Motor neuron (in vitro differentiated cells): Measurements from ENCODE around the gene CYP17A1. TPM values are rescaled to one million over a fixed set of nuclear protein-coding genes. Genes with fewer than 3 reads are reported as not detected.

Source experiments
- ATAC-seq, 8 experiments: fragments of 200-7000 bp; cut with Tn5 transposase; replicated peaks in 6 of 8; 2 replicates each; pipeline ENCODE4 v1.8.0; 2021; ENCODE audit warnings: mild to moderate bottlenecking in 8 of 8, moderate library complexity in 8 of 8
- H3K27ac ChIP-seq, 2 donors: fragments of 250-450 bp; sonication (Bioruptor Pico); 2 replicates each; pipeline ENCODE4 v1.9.0; 2021; ENCODE audit warnings: antibody characterized with exemption in 2 of 2, mild to moderate bottlenecking in 2 of 2, moderate library complexity in 1 of 2
- H3K4me1 ChIP-seq, 2 donors: fragments of 250-450 bp; sonication (Bioruptor Pico); replicated peaks in 1 of 2; 2 replicates each; pipeline ENCODE4 v1.6.1; 2021; ENCODE audit warnings: antibody characterized with exemption in 2 of 2, mild to moderate bottlenecking in 2 of 2, moderate library complexity in 1 of 2
- H3K4me3 ChIP-seq, 5 donors: fragments of 250-450 bp; sonication (Bioruptor Pico); 2 replicates each; pipeline ENCODE4 v1.9.0; 2021; ENCODE audit warnings: antibody characterized with exemption in 5 of 5, mild to moderate bottlenecking in 5 of 5, moderate library complexity in 4 of 5
- WGBS, 10 experiments: fragments of 450-650 bp; shearing (Covaris generic); methylation state at CpG; one replicate each; pipeline ENCODE4 v1.0.0; 2022; 5-methylcytosine and 5-hydroxymethylcytosine counted together
- in situ Hi-C, 9 experiments: fragments of 400-800 bp; cut with MboI; loops; one replicate each; pipeline ENCODE4 v1.15.0; 2021; ENCODE audit warnings: low sequenced_read_pairs in 9 of 9, low pct_unique_long_range_greater_than_20kb in 2 of 9; ENCODE audit not compliant: unreplicated experiment in 9 of 9
- total RNA-seq, 8 experiments: library from RNA; unstranded; fragments of 300-600 nt; gene quantifications; 2 replicates each; pipeline versions ENCODE4 v1.2.3 to v1.2.4, GENCODE V29; 2022

Gene CYP17A1, protein sequence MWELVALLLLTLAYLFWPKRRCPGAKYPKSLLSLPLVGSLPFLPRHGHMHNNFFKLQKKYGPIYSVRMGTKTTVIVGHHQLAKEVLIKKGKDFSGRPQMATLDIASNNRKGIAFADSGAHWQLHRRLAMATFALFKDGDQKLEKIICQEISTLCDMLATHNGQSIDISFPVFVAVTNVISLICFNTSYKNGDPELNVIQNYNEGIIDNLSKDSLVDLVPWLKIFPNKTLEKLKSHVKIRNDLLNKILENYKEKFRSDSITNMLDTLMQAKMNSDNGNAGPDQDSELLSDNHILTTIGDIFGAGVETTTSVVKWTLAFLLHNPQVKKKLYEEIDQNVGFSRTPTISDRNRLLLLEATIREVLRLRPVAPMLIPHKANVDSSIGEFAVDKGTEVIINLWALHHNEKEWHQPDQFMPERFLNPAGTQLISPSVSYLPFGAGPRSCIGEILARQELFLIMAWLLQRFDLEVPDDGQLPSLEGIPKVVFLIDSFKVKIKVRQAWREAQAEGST
- total RNA-seq = under 1 TPM in 5 of 8 experiments, not detected in 3; 0.09 to 0.71 (median 0.36) TPM

DNA sequence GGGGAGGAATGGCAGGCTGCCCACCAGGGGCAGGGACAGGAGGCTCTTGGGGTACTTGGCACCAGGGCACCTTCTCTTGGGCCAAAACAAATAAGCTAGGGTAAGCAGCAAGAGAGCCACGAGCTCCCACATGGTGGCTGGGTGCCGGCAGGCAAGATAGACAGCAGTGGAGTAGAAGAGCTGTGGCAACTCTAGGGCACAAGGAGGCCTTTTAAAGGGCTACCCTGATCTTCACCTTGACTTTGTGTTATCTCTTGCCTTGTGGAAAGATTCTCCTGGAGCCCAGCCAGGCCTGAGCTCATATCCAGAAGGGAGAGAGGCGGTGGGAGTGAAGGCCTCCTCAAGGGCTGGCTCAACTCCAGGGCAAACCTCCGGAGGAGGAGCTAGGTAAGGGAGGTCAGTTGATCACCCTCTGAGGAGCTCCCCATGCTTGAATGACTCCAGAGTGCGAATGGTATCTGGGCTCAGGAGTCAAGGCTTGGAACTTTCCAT lies at the start of gene CYP17A1:
TSS of gene CYP17A1 (minus strand) at position 184 of the 492 bp plus-strand sequence. CDS start at position 132, 52 bp downstream.
- peaks cover 0 to 2% of the 10 kb centered on the region in 2 donors for H3K4me1 ChIP-seq
- no peak within 1 kb of the TSS for H3K27ac ChIP-seq
- no peak within 1 kb of the TSS for H3K4me3 ChIP-seq
- ATAC-seq = no peak
- in situ Hi-C loops = loop anchor here in 2 of 9 experiments (5.0 to 10.0 kb wide), 3 partner anchors 65 to 238 kb away; no protein-coding TSS in a partner anchor
- 40 to 100% (median 90%) methylated on average over 1 to 5 of the region's 5 CpGs; no CpG with 5 or more reads in 7 of the 10 experiments for WGBS, 10 experiments

DNA sequence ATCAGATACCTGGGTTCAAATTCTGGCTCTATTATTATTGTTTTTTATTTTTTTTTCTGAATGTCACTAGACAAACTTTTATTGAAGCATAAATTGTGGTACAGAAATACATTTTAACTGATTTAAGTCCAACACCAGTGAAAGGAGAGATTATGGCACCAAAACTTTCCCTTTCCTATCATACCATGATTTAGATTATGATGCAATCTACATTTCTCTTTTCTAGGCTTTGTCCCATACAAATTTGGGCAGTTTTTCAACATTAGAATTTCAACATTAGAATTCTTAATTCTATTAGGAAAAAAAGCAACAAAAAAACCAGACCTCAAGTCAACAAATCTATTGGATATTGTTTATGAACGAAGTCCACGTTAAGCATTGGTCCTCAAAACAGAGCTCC lies 43.0 kb upstream of the CYP17A1 start:
- in situ Hi-C loops = loop anchor here in 1 of 9 experiments (25.0 kb wide), 1 partner anchor 143 kb away; the partner anchor contains the start of gene WBP1L
- no peak for ATAC-seq
- Histone ChIP-seq H3K4me3 (no peak overlapping the region), H3K4me1 (peaks cover 0 to 6% of the 10 kb centered on the region in 2 donors), H3K27ac (no peak overlapping the region)
- WGBS, 10 experiments = 84 to 100% (median 100%) methylated on average over 1 to 2 of the region's 2 CpGs; no CpG with 5 or more reads in 1 of the 10 experiments

DNA sequence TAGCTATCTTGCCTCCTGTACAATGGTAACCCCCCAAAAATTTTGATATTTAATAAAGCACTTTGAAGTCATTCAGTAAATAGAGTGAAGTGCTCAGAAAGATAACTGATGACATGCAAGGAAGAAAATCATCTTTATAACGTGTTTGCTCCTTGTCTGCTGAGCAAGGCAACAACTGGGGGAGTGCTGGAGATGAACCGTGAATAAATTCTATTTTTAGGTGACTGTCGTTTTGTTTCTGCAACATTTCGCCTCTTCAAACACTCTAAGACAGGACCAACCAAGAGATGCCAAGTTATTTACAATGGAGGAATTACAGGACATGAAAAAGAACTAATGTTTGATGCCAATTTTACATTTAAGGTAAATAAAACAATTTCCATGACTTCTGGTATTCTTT lies 41.4 kb upstream of the CYP17A1 start:
- in situ Hi-C loops = loop anchor here in 1 of 9 experiments (25.0 kb wide), 1 partner anchor 141 kb away; the partner anchor contains the start of gene WBP1L
- H3K4me3 ChIP-seq = no peak overlapping the region
- peaks cover 0 to 6% of the 10 kb centered on the region in 2 donors for H3K4me1 ChIP-seq
- no peak for ATAC-seq
- 50 to 89% (median 73%) methylated on average over 1 to 4 of the region's 4 CpGs; no CpG with 5 or more reads in 1 of the 10 experiments for WGBS, 10 experiments
- H3K27ac ChIP-seq = no peak overlapping the region

DNA sequence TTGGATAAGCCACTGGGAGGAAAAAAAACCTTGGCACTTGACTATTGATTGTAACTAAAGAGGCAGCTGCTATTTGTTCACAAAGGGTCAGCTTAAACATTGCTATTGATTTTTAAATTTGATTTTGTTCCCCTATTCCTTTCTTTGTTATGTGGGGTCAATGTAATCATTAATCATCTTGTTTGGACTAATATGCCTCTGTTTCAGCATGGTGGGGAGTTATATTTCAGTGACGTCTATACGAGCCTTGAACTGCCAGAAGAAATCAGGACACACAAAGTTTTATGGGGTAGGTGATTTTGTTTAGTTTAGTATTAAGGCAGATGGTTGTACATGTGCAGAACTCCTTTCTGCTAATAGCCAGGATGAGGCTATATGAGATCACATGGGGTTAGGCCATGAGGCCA lies 39.5 kb upstream of the CYP17A1 start:
- Histone ChIP-seq H3K4me3 (no peak overlapping the region), H3K27ac (no peak overlapping the region), H3K4me1 (peaks cover 0 to 6% of the 10 kb centered on the region in 2 donors)
- in situ Hi-C loops = loop anchor here in 1 of 9 experiments (25.0 kb wide), 1 partner anchor 139 kb away; the partner anchor contains the start of gene WBP1L
- WGBS, 10 experiments = 7 to 90% (median 70%) methylated on average over 1 to 2 of the region's 2 CpGs; no CpG with 5 or more reads in 3 of the 10 experiments
- no peak for ATAC-seq

DNA sequence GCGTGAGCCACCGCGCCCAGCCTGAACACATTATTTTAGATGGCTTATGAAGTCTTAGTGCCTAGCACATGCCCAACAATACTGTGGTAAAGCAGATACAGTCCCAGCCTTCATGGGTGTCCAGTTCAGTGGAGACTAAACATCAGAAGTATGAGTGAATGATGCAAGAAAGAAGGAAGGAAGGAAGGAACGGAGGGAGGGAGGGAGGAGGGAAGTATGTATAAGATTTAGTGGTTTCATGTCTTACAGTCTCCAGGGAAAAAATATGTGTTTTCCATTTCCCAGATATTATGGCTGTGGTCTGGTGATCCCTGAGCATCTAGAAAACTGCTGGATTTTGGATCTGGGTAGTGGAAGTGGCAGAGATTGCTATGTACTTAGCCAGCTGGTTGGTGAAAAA lies 35.0 kb upstream of the CYP17A1 start:
- H3K27ac ChIP-seq = no peak overlapping the region
- 70 to 100% (median 85%) methylated on average over 1 to 4 of the region's 4 CpGs; no CpG with 5 or more reads in 2 of the 10 experiments for WGBS, 10 experiments
- no peak for ATAC-seq
- H3K4me1 ChIP-seq = peaks cover 0 to 10% of the 10 kb centered on the region in 2 donors
- no peak overlapping the region for H3K4me3 ChIP-seq
- in situ Hi-C loops = no loop called here

DNA sequence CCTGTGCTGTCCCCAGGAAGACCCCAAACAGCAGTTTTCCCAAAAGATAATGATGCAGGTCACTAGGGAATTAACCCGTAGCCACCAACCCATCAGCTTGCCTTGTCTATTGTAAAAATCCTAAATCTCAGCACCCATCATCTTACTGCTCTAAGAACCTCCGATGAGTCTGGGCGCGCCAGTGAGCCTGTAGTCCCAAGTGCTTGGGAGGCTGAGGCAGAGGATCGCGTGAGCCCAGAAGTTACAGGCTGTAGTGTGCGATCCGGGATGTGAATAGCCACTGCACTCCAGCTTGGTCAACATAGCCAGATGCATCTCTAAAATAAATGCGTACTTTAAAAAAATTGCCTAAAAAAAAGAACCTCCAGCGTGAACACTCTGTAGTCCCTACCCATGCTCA lies 33.0 kb upstream of the CYP17A1 start:
- H3K27ac ChIP-seq = no peak overlapping the region
- ATAC-seq = no peak
- peaks cover 0 to 4% of the 10 kb centered on the region in 2 donors for H3K4me1 ChIP-seq
- in situ Hi-C loops = no loop called here
- 73 to 100% (median 85%) methylated on average over 2 to 10 of the region's 10 CpGs; no CpG with 5 or more reads in 2 of the 10 experiments for WGBS, 10 experiments
- no peak overlapping the region for H3K4me3 ChIP-seq

DNA sequence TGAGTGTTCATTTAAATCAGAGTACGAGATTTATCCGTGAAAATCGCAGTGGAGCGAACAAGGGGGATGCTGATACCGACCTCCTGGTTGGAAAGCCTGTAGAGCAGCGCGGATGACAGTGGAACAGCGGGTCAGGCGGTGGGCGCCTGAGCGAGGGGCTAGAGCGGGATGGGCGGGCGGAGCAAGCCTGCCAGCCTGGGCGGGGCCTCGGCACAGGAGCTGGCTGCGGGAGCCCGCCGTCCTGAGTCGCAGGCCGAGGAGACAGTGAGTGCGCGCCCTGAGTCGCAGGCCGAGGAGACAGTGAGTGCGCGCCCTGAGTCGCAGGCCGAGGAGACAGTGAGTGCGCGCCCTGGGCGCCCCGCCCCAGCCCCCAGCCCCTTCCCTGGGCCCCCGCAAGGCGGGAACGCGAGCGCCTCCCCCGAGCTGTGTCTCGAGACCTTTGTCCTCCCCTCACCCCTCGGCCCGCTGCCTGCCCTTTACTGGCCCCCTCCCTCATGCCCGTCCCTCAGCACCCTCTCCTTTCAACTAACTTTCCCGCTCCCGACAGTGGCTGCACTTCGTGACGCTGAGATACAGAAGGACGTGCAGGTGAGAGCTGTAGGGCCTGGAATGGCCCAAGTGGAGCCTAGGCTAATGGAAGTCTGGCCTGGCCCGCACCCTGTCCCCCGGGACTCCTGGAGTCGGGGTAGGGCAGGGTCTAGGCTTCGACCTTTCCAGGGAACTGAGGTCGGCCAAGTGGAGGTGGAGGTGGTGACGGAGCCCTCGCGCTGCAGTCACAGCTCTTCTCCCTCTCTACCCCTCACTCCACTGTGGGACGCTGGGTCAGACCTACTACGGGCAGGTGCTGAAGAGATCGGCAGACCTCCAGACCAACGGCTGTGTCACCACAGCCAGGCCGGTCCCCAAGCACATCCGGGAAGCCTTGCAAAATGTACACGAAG lies 32.3 kb upstream of the CYP17A1 start, which contains the start of gene AS3MT:
TSS of gene AS3MT (plus strand) at position 213 of the 941 bp plus-strand sequence. CDS start at position 336, 123 bp downstream.
- Histone ChIP-seq H3K27ac (peak within 1 kb of the TSS in 1 of 2 donors; percentile 2), H3K4me3 (peak within 1 kb of the TSS; percentile 31 to 38 (median 33)), H3K4me1 (peaks cover 0 to 4% of the 10 kb centered on the region in 2 donors)
- in situ Hi-C loops = no loop called here
- peak; percentile 89 to 99 (median 98) for ATAC-seq
- WGBS, 10 experiments = 0 to 80% (median 14%) methylated on average over 1 to 10 of the region's 63 CpGs; no CpG with 5 or more reads in 2 of the 10 experiments

DNA sequence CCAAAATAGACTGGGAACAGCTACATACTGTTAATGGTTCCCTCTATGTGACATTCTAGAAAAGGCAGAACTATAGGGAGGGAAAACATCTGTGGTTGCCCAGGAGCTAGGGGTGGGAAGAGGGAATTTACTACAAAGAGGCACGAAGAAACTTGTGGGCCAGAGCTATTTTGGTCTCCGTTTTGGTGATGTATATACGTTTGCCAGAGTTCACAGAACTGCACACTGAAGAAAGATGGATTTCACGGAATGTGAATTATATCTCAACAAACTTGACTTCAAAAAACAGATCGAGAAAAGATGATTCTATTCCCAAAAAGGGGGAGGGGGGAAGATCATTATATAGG lies 31.7 kb upstream of the CYP17A1 start:
- WGBS, 10 experiments = 11 to 83% (median 27%) methylated on average over 1 to 5 of the region's 5 CpGs; no CpG with 5 or more reads in 2 of the 10 experiments
- H3K27ac ChIP-seq = no peak overlapping the region
- ATAC-seq = peak in 3 of 8 experiments; percentile 5 to 26 (median 12)

DNA sequence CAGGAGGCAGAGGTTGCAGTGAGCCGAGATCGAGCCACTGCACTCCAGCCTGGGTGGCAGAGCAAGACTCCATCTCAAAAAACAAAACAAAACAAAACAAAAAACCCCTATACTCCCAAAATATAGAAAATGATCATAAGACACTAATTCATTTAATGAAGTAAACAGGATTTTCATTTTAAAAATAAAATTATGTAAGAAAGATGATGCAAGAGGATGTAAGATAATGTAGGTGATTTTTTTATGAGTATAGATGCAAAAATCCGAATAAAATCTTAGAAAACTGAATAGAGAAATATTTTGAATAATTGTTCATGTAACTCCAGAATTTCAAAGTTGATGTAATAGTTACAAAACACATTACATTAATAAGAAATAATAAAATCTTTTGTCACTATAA lies 28.4 kb upstream of the CYP17A1 start:
- no peak for ATAC-seq
- 72 to 100% (median 90%) methylated on average over 1 to 3 of the region's 3 CpGs for WGBS, 10 experiments
- Histone ChIP-seq H3K4me1 (peaks cover 0 to 4% of the 10 kb centered on the region in 2 donors), H3K27ac (no peak overlapping the region), H3K4me3 (no peak overlapping the region)
- in situ Hi-C loops = no loop called here

More for the DNA sequence above, 31.7 kb upstream of the CYP17A1 start:
- Histone ChIP-seq H3K4me1 (peaks cover 0 to 4% of the 10 kb centered on the region in 2 donors), H3K4me3 (peak overlapping the region; percentile 31 to 38 (median 33))
- in situ Hi-C loops = no loop called here

DNA sequence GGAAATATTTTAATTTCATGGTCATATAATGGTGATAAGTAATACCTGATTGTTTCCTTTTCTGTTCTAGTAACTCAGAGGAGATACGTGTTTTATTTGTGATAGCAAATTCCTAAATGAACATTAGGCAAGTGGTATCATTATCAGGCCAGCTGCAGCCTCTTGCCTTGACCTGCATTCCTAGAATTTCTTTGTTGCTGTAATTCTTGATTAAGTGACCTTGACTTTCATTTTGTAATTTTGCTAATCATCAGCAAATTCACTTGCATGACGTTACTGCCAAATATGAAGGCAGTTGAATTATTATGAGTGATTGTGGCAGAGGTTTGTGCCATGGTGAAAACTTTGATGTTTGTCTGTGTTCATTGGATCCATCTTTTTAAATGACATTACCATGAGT lies 26.4 kb upstream of the CYP17A1 start:
- no peaks in the 10 kb centered on the region for H3K4me1 ChIP-seq
- WGBS, 10 experiments = 60 to 100% (median 86%) methylated on average over 1 to 2 of the region's 2 CpGs; no CpG with 5 or more reads in 1 of the 10 experiments
- no peak overlapping the region for H3K27ac ChIP-seq
- H3K4me3 ChIP-seq = no peak overlapping the region
- in situ Hi-C loops = no loop called here
- no peak for ATAC-seq

DNA sequence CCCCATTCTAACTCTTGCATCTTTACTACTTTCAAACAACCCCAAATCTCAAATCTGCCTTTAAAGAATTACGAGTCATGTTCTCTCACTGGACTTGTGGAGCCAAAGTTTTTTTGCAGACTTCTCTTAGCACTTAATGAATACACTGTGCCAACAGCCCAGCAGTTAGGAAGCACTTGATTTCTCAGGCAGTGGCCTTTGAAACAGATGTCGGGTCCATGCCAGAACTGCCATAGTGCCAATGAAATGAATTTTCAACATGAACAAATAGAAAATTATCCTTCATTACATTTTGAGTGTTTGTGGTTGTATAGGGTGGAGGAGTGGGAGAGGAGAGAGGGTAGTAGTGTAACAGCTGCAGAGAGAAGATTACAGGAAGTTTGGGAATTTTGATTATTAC lies 22.7 kb upstream of the CYP17A1 start:
- H3K4me1 ChIP-seq = peaks cover 3 to 6% of the 10 kb centered on the region in 2 donors
- no peak overlapping the region for H3K4me3 ChIP-seq
- ATAC-seq = no peak
- no peak overlapping the region for H3K27ac ChIP-seq
- 50 to 100% (median 87%) methylated on average over 1 to 2 of the region's 2 CpGs for WGBS, 10 experiments
- in situ Hi-C loops = no loop called here

DNA sequence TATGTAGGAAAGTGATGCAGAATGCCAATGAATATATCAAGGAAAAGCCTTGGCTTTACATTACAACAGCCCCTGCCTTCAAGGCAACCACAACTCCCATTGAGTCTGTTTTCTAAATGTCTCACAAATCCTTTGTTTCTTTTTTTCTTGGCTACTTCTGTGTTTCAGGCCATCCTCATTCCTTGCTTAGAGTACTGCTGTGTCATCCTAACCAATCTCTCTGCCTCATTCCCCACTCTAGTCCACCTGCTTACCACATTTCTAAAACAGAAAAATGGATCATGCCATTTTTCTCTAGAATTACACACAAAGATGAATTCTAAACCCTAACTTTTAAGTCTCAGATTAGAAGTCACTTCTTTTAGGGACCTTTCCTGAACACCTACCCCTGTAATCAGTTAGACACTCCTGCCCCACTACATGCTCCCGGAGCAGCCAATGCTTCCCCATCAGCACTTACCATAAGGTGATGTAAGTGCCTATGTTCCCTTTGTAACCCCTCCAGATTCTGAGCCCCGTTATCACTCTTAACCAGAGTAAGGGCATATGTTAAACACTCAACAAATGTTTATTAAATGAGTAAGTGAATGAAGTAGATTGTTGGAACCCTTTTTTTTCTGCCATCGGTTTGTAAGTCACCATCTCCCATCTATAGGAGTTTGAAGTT lies 19.7 kb upstream of the CYP17A1 start:
- Histone ChIP-seq H3K27ac (no peak overlapping the region), H3K4me3 (no peak overlapping the region), H3K4me1 (peaks cover 6% of the 10 kb centered on the region in 2 donors)
- WGBS, 10 experiments = 33 to 100% (median 94%) methylated on average over 1 to 3 of the region's 3 CpGs; no CpG with 5 or more reads in 3 of the 10 experiments
- in situ Hi-C loops = no loop called here
- ATAC-seq = no peak
